ENCODE results near the gene HOXA13. TPM values are rescaled to one million over a fixed set of nuclear protein-coding genes. Genes with fewer than 3 reads are reported as not detected.

HOXA13 gene
- total RNA-seq, 1 experiment from 2014 or later, result 0.68 TPM

GRCh38 chr7:27180431-27181420 lies 19.2 kb downstream of the HOXA13 start:
- no peaks in the 10 kb centered on the region for H3K36me3 ChIP-seq (ENCODE audit: control insufficient read depth, insufficient read depth, low read length)
- no peak for TF ChIP-seq CTCF (IDR thresholded peaks at IDR 0.05; ENCODE audit: insufficient read depth in 1 of 2, low read depth in 1 of 2, low read length in 1 of 2, severe bottlenecking in 1 of 2, unreplicated experiment in 1 of 2)
- Mint-ChIP-seq H3K27me3 (ENCODE audit: insufficient read depth, unreplicated experiment) (peaks cover 5% of the 10 kb centered on the region), H3K27ac (ENCODE audit: unreplicated experiment) (no peak overlapping the region), H3K4me1 (ENCODE audit: low read depth, unreplicated experiment) (peaks cover 7% of the 10 kb centered on the region), H3K4me3 (ENCODE audit: unreplicated experiment) (peak overlapping the region; percentile 74), H3K36me3 (ENCODE audit: insufficient read depth, unreplicated experiment) (peaks cover 6% of the 10 kb centered on the region), H3K9me3 (ENCODE audit: unreplicated experiment) (no peaks in the 10 kb centered on the region)
- no peak overlapping the region for H3K4me3 ChIP-seq (ENCODE audit: low read depth, low read length)
- no TSS peak for BruUV-seq (replicated peaks)
- CTCF ChIA-PET, result interaction anchor here (0.5 to 1.7 kb wide), 13 partner anchors 11 to 1230 kb away, joined by 3 to 13 read pairs (median 3); partner anchors contain the start of genes HOXA13, HOXA7, HOXA9 and TAX1BP1
- peaks cover 5% of the 10 kb centered on the region for H3K27me3 ChIP-seq (replicated peaks; ENCODE audit: control insufficient read depth, insufficient read depth, low read length)
- H3K4me1 ChIP-seq, result peaks cover 14% of the 10 kb centered on the region
- POLR2A ChIA-PET, result no interaction called here
- no peaks in the 10 kb centered on the region for H3K9me3 ChIP-seq
- intact Hi-C loops (cut with micrococcal nuclease; ENCODE audit: unreplicated experiment), result no loop called here
- DNase-seq, result peak in 1 of 2 experiments; percentile 38

GRCh38 chr7:27179503-27180430 lies 20.1 kb downstream of the HOXA13 start:
- no TSS peak for BruUV-seq (replicated peaks)
- ChIA-PET POLR2A (no interaction called here), CTCF (interaction anchor here (0.6 to 1.7 kb wide), 15 partner anchors 10 to 1229 kb away, joined by 3 to 13 read pairs (median 3); partner anchors contain the start of genes HOXA13, HOXA7, HOXA9 and TAX1BP1)
- Mint-ChIP-seq H3K4me1 (ENCODE audit: low read depth, unreplicated experiment) (peaks cover 3% of the 10 kb centered on the region), H3K9me3 (ENCODE audit: unreplicated experiment) (no peaks in the 10 kb centered on the region), H3K4me3 (ENCODE audit: unreplicated experiment) (peak overlapping the region; percentile 74), H3K27me3 (ENCODE audit: insufficient read depth, unreplicated experiment) (peaks cover 2% of the 10 kb centered on the region), H3K36me3 (ENCODE audit: insufficient read depth, unreplicated experiment) (peaks cover 3% of the 10 kb centered on the region), H3K27ac (ENCODE audit: unreplicated experiment) (peak overlapping the region; percentile 31)
- peaks cover 12% of the 10 kb centered on the region for H3K4me1 ChIP-seq
- DNase-seq, result peak; percentile 70 to 84
- H3K9me3 ChIP-seq, result no peaks in the 10 kb centered on the region
- H3K4me3 ChIP-seq (ENCODE audit: low read depth, low read length), result peak overlapping the region; percentile 47
- TF ChIP-seq CTCF (IDR thresholded peaks at IDR 0.05; ENCODE audit: insufficient read depth in 1 of 2, low read depth in 1 of 2, low read length in 1 of 2, severe bottlenecking in 1 of 2, unreplicated experiment in 1 of 2), result peak; percentile 92 to 93
- peaks cover 2% of the 10 kb centered on the region; the same call in 1 of the 2 replicates for H3K27me3 ChIP-seq (replicated peaks; ENCODE audit: control insufficient read depth, insufficient read depth, low read length)
- intact Hi-C loops (cut with micrococcal nuclease; ENCODE audit: unreplicated experiment), result no loop called here
- H3K36me3 ChIP-seq (ENCODE audit: control insufficient read depth, insufficient read depth, low read length), result no peaks in the 10 kb centered on the region

GRCh38 chr7:27179030-27179429 lies 20.9 kb downstream of the HOXA13 start:
- Mint-ChIP-seq H3K27me3 (ENCODE audit: insufficient read depth, unreplicated experiment) (no peaks in the 10 kb centered on the region), H3K36me3 (ENCODE audit: insufficient read depth, unreplicated experiment) (no peaks in the 10 kb centered on the region), H3K9me3 (ENCODE audit: unreplicated experiment) (no peaks in the 10 kb centered on the region), H3K4me3 (ENCODE audit: unreplicated experiment) (peak overlapping the region; percentile 74), H3K4me1 (ENCODE audit: low read depth, unreplicated experiment) (no peaks in the 10 kb centered on the region), H3K27ac (ENCODE audit: unreplicated experiment) (peak overlapping the region; percentile 31)
- peaks cover 11% of the 10 kb centered on the region for H3K4me1 ChIP-seq
- POLR2A ChIA-PET, result no interaction called here
- H3K27me3 ChIP-seq (replicated peaks; ENCODE audit: control insufficient read depth, insufficient read depth, low read length), result peaks cover 2% of the 10 kb centered on the region
- TF ChIP-seq CTCF (IDR thresholded peaks at IDR 0.05; ENCODE audit: insufficient read depth in 1 of 2, low read depth in 1 of 2, low read length in 1 of 2, severe bottlenecking in 1 of 2, unreplicated experiment in 1 of 2), result no peak
- H3K4me3 ChIP-seq (ENCODE audit: low read depth, low read length), result peak overlapping the region; percentile 47
- no peaks in the 10 kb centered on the region for H3K9me3 ChIP-seq
- CTCF ChIA-PET, result interaction anchor here (0.6 to 1.7 kb wide), 9 partner anchors 10 to 1035 kb away, joined by 3 to 13 read pairs (median 3); partner anchors contain the start of genes HOXA9 and TAX1BP1
- intact Hi-C loops (cut with micrococcal nuclease; ENCODE audit: unreplicated experiment), result no loop called here
- BruUV-seq (replicated peaks), result no TSS peak
- DNase-seq, result no peak
- no peaks in the 10 kb centered on the region for H3K36me3 ChIP-seq (ENCODE audit: control insufficient read depth, insufficient read depth, low read length)

Measured in Caco-2 (cell line).